Suppressor macrophage treated with lipopolysaccharide for 1 hour (primary cell): ENCODE results near the gene NUDT8.
"Not testable (repeated sequence)": the region's sequence is repeated elsewhere in the genome, so short reads cannot be mapped to it uniquely, and the experiment has no call there.

Experiments used
- DNase-seq, 3 donors: peaks; one replicate each; pipeline ENCODE4 v3.0.0-alpha.2; 2020 to 2022

Gene NUDT8

GRCh38 chr11:67641338-67642172 lies 11.8 kb upstream of the NUDT8 start:
- no peak for DNase-seq

DNA sequence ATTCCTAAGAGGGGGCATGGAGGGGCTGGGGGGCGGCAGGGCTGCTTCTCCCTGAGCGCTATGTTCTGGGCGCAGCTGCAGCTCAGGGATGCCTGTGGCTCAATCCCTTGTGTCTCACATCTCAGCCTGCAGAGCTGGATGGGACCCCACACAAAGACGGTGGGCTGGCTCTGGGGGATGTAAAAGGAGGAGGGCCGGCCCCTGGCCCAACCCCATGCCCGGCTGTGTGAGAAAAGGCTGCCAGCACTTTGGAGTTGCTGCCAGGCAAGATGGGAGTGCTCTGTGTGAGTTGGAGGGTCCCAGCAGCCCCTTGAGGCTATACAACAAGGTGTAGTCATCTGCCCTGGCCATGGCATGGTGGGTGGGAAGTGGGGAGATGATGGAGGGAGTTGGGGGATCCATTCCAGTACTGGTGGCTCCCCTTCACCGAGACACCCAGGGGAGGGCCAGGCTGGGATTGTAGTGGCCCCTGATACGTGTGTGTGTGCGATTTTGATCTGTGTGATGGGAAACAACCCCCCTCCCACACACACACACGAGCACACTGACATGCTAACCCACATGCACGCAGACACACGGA lies 11.1 kb upstream of the NUDT8 start:
- DNase-seq, result no peak

DNA sequence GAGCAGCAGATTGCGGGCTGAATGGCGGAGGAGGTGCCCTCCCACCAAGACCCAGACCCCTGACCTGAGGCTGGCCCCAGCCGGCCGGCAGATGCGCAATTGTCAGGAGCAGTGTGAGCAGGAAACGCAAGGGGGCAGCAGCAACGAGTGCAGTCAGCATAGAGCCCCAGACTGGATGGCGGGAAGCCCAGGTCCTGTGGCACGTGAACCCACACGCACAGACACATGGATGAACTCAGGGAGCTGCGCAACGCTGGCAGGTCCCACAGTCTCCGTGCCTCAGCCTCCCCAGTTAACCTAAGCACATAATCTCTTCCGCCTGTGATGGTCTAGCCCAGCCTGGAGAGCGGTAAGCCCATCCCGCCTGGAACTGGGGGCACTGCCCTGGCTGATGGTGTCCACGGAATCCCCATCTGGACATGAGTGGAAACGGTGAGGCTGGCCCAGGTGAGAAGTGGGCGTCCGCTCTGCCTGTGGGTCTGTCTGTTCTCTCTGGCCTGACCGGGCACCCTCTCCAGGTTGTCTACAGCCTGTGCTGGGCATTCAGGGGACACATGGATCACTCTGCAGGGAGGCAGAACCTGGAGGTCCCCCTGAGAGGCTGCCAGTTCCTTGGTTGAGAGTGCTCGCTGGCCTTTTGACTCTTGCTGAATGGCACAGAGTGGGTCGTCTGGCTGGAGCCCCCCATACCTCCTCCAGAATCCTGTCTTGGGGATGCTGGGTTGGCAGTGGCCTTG lies 10.5 kb upstream of the NUDT8 start:
- DNase-seq, result peak; percentile 47 to 77 (median 66)

- no peak for DNase-seq
Measured at GRCh38 chr11:67639438-67639859, 9.7 kb upstream of the NUDT8 start, which contains the start of gene TBX10. Gene TBX10, minus strand, starts transcription at chr11:67639763. Its CDS starts 291 bp downstream, at chr11:67639472.

GRCh38 chr11:67638535-67639437 lies 9.0 kb upstream of the NUDT8 start:
- DNase-seq, result no peak

- not testable (repeated sequence) for DNase-seq
Measured at GRCh38 chr11:67637441-67637840, 7.7 kb upstream of the NUDT8 start.

- no peak for DNase-seq
Measured at GRCh38 chr11:67636962-67637361, 7.2 kb upstream of the NUDT8 start.

DNA sequence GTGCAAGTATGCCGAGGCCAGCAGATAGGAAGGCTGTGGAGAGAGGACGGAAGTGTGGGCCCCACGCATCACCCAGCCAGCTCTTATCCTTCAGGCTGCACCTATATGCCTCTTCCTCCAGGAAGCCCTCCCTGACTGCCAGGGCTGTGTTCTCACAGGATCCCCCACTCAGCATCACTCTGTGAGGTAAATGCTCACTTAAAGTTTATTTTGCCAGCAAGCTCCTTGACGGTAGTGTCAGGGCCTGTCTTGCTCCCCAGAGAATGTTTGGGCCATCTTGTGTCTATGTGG lies 5.4 kb upstream of the NUDT8 start:
- DNase-seq, result no peak

- no peak for DNase-seq
Measured at GRCh38 chr11:67634366-67635230, 4.9 kb upstream of the NUDT8 start.

DNA sequence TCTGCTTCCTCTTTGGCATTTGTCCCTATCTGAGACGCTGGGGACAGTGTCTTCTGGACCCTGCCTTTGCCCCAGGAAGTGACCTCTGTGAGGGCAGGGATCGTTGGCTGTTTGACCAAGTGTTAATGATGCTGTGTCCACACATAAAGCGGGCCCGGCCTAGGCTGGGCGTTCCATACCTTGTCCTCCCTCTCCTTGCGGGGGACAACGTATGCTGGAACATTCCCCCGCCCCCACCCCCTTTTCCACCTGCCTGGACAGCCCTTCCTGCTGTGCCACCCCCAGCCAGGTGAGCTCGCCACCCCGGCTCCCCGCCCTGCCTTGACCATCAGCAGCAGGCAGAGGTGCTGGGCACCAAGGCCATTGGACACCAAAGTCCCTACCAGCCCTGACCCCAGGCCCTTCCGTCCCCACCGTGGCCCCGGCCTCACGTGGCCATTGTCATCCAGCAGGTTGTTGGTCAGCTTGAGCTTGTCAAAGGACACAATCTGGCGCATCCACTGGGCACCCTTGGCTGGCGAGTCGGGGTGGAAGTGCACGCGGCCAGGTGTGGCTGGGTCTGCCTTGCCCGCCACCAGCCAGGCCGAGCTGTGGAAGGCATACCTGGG lies 4.1 kb upstream of the NUDT8 start:
- DNase-seq, result no peak

DNA sequence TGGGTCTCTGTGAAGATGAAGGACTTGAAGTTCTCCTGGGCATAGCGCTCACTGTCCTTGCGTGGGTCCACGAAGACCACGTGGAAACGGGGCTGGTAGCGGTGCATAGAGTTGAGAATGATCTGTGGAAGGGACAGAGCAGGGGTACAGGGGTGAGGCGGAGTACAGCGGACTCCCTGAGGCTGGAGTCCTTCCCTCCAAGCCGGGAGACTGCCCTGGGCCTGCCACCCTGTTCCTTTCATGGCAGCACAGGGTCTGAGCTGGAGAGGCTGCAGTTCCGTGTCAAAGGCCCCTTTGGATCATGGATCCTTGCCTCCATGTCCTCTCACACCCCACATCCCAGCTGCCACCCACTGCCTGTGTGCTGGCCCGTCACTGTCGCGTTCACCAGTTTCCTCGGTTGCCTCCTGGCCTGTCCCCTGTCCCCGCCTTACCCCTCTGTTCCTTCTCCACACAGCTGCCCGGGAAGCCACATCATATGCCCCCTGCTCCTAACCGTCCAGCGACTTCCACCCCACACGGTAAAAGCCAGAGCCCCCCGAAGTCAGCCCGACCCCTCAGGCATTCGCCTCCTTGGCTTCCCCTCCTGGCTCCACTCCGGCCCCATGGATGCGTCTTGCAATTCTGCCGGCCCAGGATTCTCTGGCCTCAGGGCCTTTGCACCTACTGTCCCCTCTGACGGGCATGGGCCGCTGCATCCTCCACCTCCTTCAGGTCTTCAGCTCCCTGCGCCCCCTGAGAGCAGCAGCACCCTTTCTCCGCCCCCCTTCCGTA lies 3.4 kb upstream of the NUDT8 start:
- DNase-seq, result no peak

DNA sequence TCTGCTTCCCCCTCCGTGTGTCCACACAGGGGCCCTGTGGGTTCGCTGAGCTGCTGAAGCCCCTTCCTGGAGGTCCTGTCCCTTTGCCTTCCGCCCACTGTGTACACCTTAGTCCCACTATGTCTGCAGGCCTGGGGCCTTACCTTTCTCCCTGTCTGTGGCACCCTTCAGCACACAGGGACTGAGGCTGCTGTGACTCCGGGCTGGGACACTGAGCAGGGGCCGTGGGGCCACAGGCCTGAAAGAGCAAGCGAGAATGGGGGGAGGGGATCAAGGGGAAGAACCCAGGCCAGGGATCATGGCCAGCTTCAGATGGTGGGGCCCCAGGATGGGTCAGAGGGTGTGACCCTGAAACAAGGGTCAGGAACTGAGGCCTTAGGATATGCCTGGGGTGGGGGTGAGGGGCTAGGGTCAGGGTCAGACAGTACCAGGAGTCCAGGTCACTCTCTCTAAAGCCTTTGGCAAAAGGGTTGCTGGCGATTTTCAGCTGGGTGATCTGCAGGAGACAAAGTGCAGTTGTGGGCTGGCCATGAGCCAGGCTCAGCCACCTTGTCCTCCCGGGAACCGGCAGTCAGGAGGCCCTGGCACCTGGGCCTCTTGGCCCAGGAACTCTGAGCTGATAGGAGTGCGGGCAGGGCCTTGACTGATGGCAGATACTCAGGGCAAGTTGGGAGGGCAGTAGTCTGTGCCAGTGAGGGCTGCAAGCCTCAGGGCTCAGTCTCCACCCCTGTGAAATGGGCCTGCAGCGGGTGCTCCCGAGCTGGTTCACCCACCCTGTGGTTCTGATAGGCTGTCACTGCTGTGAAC lies 2.6 kb upstream of the NUDT8 start:
- DNase-seq, result no peak

DNA sequence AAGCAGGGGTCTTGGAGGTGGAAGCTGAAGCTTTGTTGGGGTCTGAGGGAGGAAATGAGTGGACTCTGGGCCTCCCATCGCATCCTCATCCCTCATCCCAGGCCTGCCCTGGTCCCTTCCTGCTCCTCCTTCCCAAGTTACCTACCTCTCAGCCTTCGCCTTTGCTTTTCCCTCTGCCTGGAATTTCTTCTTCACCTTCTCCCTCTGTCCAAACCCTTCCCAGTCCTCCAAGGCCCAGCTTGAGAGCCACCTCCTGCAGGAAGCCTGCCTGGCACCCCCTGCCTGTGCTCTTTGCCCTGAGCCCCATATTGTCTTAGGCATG lies 2.1 kb upstream of the NUDT8 start:
- no peak for DNase-seq

DNA sequence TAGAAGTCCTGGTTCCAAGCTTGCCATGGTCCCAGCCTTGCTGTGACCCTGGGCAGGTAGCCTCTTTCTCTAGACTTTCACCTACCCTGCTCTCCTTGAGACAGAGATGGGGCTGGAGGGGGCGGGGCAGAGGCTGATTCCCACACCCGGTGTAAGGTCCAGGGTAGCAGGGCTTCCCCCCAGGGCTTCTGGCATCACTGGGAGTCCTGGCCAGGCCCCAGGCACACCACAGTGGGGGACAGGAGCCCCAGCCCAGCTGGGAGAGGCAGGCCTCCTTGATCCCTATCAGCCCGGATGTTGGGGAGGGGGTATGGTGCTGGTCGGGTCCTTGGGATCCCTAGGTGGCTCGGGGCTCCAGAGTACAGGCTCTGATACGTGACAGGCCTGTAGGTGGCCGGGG lies 1.7 kb upstream of the NUDT8 start:
- no peak for DNase-seq

DNA sequence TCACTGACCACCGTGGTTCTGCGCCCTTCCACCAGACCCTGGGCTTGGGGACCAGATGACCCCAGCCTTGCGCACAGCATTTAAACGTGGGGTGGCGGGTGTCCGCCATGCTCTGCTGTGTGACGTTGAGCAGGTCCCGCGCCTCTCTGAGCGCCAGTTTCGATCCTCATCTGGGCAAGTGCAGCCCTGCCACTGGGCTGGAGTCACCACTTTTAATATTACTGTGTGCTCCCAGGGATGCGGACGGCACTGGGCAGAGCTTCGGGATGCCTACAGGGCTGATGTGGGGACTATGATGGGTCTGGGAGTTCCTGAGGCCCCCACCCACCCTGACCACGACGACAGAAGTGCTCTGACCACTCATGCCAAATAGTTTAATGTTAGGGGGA lies 1.2 kb upstream of the NUDT8 start:
- no peak for DNase-seq

DNA sequence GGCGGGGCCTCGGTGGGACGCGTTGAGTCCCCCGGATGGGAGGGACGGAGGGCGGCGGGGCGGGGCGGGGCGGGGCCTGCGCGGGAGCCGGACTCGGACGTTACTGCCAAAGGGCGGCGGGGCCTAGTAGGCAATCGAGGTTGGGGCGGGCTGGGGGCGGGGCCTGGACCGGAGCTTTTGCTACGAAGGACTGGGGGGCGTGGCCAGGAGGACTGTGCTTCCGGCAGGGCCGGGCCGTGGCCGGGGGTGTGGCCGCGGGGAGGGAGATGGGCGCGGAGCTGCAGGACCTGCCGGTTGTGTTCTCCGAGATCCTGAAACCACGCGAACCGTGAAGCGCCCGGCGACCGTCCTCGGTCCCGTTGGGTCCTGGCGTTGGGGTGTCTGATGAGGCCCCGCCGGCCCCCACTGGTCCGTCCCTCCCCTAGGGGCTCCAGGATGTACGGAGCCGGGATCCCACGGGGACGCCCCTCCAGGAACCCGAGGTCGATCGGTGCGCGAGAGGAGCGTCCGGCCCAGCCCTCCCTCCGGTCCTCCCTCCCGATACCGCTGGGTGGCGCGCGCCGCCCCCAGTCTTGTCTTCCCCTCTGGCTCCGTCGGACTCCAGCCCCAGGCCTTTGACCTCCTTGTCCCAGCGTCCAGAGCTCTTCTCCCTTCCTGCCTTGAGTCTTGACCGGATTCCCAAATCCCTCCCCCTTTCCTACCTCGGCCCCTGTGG lies 648 bp upstream of the NUDT8 start:
- peak; percentile 97 to 100 (median 99) for DNase-seq

DNA sequence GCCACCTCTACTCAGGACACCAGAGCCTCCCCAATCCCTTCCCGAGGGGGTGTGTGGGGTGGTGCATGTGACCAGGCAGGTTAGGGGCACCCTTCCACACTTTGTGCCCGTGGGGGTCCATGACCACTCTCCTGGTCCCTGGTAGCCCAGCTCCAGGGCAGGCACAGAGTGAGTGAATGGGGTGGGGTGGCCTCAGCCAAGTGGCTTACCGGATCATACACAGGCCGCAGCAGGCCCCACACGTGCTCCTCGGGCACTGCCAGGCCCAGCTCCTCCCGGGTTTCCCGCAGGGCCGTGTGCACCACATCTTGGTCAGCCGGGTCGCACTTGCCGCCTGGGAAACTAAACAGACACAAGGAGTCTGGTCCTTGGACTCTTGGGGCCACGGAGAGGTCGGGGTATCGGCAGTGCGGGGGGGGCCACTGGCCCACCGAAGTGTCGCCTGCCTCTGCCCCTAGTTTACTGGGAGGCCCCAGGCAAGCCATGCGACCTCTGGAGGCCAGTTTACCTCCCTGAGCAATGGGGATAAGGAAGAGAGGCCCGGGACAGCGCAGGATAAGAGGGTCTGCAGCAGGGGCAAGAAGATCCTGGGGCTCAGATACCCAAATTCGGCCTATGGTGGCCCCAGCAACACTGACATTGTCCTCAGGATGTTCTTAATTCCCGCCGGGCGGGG lies 889 bp downstream of the NUDT8 start:
- DNase-seq, result no peak

DNA sequence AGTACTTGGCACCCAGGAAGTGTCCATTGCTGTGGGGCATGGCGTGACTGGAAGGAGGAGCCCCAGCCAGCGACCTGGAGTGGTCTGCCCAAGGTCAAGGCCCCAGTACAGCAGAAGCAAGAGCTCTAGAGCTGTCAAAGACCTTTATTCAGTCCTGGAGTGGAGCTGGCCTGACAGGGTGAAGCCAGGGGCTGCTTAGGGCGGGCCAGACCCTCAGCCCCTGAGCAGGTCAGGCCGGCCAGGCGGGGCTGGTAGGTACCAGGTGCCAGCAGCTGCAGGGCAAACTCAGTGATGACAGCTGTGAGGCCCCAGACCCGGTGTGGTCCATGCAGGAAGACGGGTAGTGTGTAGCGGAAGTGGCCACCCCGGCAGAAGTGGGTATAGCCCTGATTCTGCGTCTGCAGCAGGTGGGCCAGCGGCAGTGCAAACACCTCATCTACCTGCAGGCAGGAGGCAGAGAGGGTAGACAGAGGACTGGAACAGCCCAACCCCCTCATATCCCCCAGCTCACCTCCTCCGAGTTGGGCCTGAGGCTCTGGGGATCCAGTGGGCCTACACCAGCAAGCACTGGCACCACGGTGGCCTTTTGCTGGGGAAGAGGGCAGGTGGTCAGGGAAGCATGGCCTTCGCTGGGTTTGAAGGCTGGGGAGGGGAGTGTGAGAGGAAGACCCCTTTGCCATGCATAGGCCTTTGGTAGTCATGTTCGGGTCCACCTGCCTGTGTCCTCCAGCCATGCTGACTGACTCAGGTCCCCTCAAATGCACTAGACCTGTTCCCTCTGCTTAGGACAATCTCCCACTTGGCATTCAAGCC lies 1.7 kb downstream of the NUDT8 start:
- no peak for DNase-seq
